ENCODE results near the gene PACSIN1.
A peak's percentile ranks its signal among the peaks of the same experiment; 100 is the strongest.

Gene PACSIN1

GRCh38 chr6:34552620-34553019, 86.7 kb downstream of the PACSIN1 start:
- no peak overlapping the region for H4K8ac ChIP-seq (ENCODE audit: low read depth, low read length)
- no peak overlapping the region for H2BK120ac ChIP-seq (ENCODE audit: low read depth, low read length)
- no peak overlapping the region for H3K4ac ChIP-seq (ENCODE audit: low read length)
- DNase-seq (ENCODE audit: low spot score): no peak
- peak overlapping the region; percentile 11 for H2BK5ac ChIP-seq (ENCODE audit: low read length)
- no peak overlapping the region for H4K91ac ChIP-seq (ENCODE audit: low read depth, low read length, poor library complexity)
- H3K27ac ChIP-seq (replicated peaks; ENCODE audit: low read length): no peak overlapping the region
- no peak overlapping the region for H3K4me2 ChIP-seq (ENCODE audit: insufficient read depth, low read length, poor library complexity, severe bottlenecking)
- H2BK15ac ChIP-seq (ENCODE audit: low read length): no peak overlapping the region
- no peak overlapping the region for H2AFZ ChIP-seq (ENCODE audit: low read length)
- no peak overlapping the region for H3K23ac ChIP-seq (ENCODE audit: low read depth, low read length, poor library complexity)
- WGBS, 2 donors (ENCODE audit: extremely low coverage in 2 of 2, insufficient read length in 2 of 2, insufficient replicate concordance in 1 of 2): no CpG with 5 or more reads among the region's 5 CpGs
- H3K36me3 ChIP-seq (replicated peaks in 1 of 2; ENCODE audit: control insufficient read depth in 2 of 2, insufficient read depth in 2 of 2, low read length in 2 of 2): no peaks in the 10 kb centered on the region
- no peak overlapping the region for H3K4me3 ChIP-seq (ENCODE audit: low read length in 2 of 2)
- no peaks in the 10 kb centered on the region for H3K9me3 ChIP-seq (replicated peaks in 1 of 2; ENCODE audit: control insufficient read depth in 2 of 2, insufficient read depth in 1 of 2, low read depth in 1 of 2, low read length in 2 of 2)
- peak overlapping the region; percentile 39 for H3K9ac ChIP-seq (ENCODE audit: low read depth, low read length, poor library complexity)
- H3K14ac ChIP-seq (ENCODE audit: low read length): peak overlapping the region; percentile 66
- peak overlapping the region; percentile 82 for H2AK5ac ChIP-seq (ENCODE audit: low read depth, low read length)
- H3K18ac ChIP-seq (ENCODE audit: low read length): peak overlapping the region; percentile 82
- H3K4me1 ChIP-seq (ENCODE audit: control insufficient read depth in 2 of 2, insufficient read depth in 1 of 2, low read depth in 1 of 2, low read length in 2 of 2): peaks cover 6% of the 10 kb centered on the region in 2 donors
- H3K79me1 ChIP-seq (ENCODE audit: low read depth, low read length): peaks cover 1% of the 10 kb centered on the region
- no peak overlapping the region for H2BK12ac ChIP-seq (ENCODE audit: low read length)
- peaks cover 0 to 30% (median 0%) of the 10 kb centered on the region in 3 experiments for H3K27me3 ChIP-seq (ENCODE audit: control insufficient read depth in 3 of 3, insufficient read depth in 3 of 3, low read depth in 1 of 3, low read length in 3 of 3)

- Histone ChIP-seq H2BK5ac (ENCODE audit: low read length) (no peak overlapping the region), H2AK5ac (ENCODE audit: low read depth, low read length) (peak overlapping the region; percentile 82), H3K36me3 (replicated peaks in 1 of 2; ENCODE audit: control insufficient read depth in 2 of 2, insufficient read depth in 2 of 2, low read length in 2 of 2) (no peaks in the 10 kb centered on the region), H4K8ac (ENCODE audit: low read depth, low read length) (no peak overlapping the region), H2BK120ac (ENCODE audit: low read depth, low read length) (no peak overlapping the region), H3K4me2 (ENCODE audit: insufficient read depth, low read length, poor library complexity, severe bottlenecking) (no peak overlapping the region), H3K27me3 (ENCODE audit: control insufficient read depth in 3 of 3, insufficient read depth in 3 of 3, low read depth in 1 of 3, low read length in 3 of 3) (peaks cover 0 to 25% (median 0%) of the 10 kb centered on the region in 3 experiments), H2BK15ac (ENCODE audit: low read length) (no peak overlapping the region), H3K4me1 (ENCODE audit: control insufficient read depth in 2 of 2, insufficient read depth in 1 of 2, low read depth in 1 of 2, low read length in 2 of 2) (peaks cover 6% of the 10 kb centered on the region in 2 donors), H4K91ac (ENCODE audit: low read depth, low read length, poor library complexity) (no peak overlapping the region), H3K18ac (ENCODE audit: low read length) (no peak overlapping the region), H3K23ac (ENCODE audit: low read depth, low read length, poor library complexity) (no peak overlapping the region), H3K4ac (ENCODE audit: low read length) (no peak overlapping the region), H3K4me3 (ENCODE audit: low read length in 2 of 2) (no peak overlapping the region), H3K79me1 (ENCODE audit: low read depth, low read length) (peaks cover 1% of the 10 kb centered on the region), H3K14ac (ENCODE audit: low read length) (no peak overlapping the region), H3K27ac (replicated peaks; ENCODE audit: low read length) (no peak overlapping the region), H2AFZ (ENCODE audit: low read length) (no peak overlapping the region), H2BK12ac (ENCODE audit: low read length) (no peak overlapping the region), H3K9me3 (replicated peaks in 1 of 2; ENCODE audit: control insufficient read depth in 2 of 2, insufficient read depth in 1 of 2, low read depth in 1 of 2, low read length in 2 of 2) (peaks cover 0 to under 1% of the 10 kb centered on the region in 2 donors), H3K9ac (ENCODE audit: low read depth, low read length, poor library complexity) (no peak overlapping the region)
- WGBS, 2 donors (ENCODE audit: extremely low coverage in 2 of 2, insufficient read length in 2 of 2, insufficient replicate concordance in 1 of 2): no CpG with 5 or more reads among the region's 4 CpGs
- DNase-seq (ENCODE audit: low spot score): no peak
These were observed 87.3 kb downstream of the PACSIN1 start for GRCh38 chr6:34553146-34553545.

GRCh38 chr6:34553750-34554149, 87.9 kb downstream of the PACSIN1 start:
- Histone ChIP-seq H3K23ac (ENCODE audit: low read depth, low read length, poor library complexity) (no peak overlapping the region), H4K8ac (ENCODE audit: low read depth, low read length) (no peak overlapping the region), H3K4me1 (ENCODE audit: control insufficient read depth in 2 of 2, insufficient read depth in 1 of 2, low read depth in 1 of 2, low read length in 2 of 2) (peaks cover 6% of the 10 kb centered on the region in 2 donors), H3K79me1 (ENCODE audit: low read depth, low read length) (peaks cover 1% of the 10 kb centered on the region), H2BK120ac (ENCODE audit: low read depth, low read length) (no peak overlapping the region), H3K4ac (ENCODE audit: low read length) (no peak overlapping the region), H3K9me3 (replicated peaks in 1 of 2; ENCODE audit: control insufficient read depth in 2 of 2, insufficient read depth in 1 of 2, low read depth in 1 of 2, low read length in 2 of 2) (peaks cover 0 to 5% of the 10 kb centered on the region in 2 donors), H4K91ac (ENCODE audit: low read depth, low read length, poor library complexity) (no peak overlapping the region), H3K4me3 (ENCODE audit: low read length in 2 of 2) (no peak overlapping the region), H2BK5ac (ENCODE audit: low read length) (no peak overlapping the region), H2BK12ac (ENCODE audit: low read length) (no peak overlapping the region), H3K14ac (ENCODE audit: low read length) (no peak overlapping the region), H2AFZ (ENCODE audit: low read length) (no peak overlapping the region), H3K4me2 (ENCODE audit: insufficient read depth, low read length, poor library complexity, severe bottlenecking) (no peak overlapping the region), H3K18ac (ENCODE audit: low read length) (no peak overlapping the region), H3K36me3 (replicated peaks in 1 of 2; ENCODE audit: control insufficient read depth in 2 of 2, insufficient read depth in 2 of 2, low read length in 2 of 2) (no peaks in the 10 kb centered on the region), H3K9ac (ENCODE audit: low read depth, low read length, poor library complexity) (no peak overlapping the region), H3K27me3 (ENCODE audit: control insufficient read depth in 3 of 3, insufficient read depth in 3 of 3, low read depth in 1 of 3, low read length in 3 of 3) (peaks cover 0 to 18% (median 0%) of the 10 kb centered on the region in 3 experiments), H2BK15ac (ENCODE audit: low read length) (no peak overlapping the region), H2AK5ac (ENCODE audit: low read depth, low read length) (no peak overlapping the region), H3K27ac (replicated peaks; ENCODE audit: low read length) (no peak overlapping the region)
- no peak for DNase-seq (ENCODE audit: low spot score)
- no CpG with 5 or more reads among the region's 10 CpGs for WGBS, 2 donors (ENCODE audit: extremely low coverage in 2 of 2, insufficient read length in 2 of 2, insufficient replicate concordance in 1 of 2)

- Histone ChIP-seq H2AK5ac (ENCODE audit: low read depth, low read length) (peak overlapping the region; percentile 71), H2BK5ac (ENCODE audit: low read length) (no peak overlapping the region), H3K23ac (ENCODE audit: low read depth, low read length, poor library complexity) (peak overlapping the region; percentile 81), H4K91ac (ENCODE audit: low read depth, low read length, poor library complexity) (no peak overlapping the region), H2BK12ac (ENCODE audit: low read length) (no peak overlapping the region), H3K79me1 (ENCODE audit: low read depth, low read length) (peaks cover 1% of the 10 kb centered on the region), H3K27ac (replicated peaks; ENCODE audit: low read length) (no peak overlapping the region), H3K18ac (ENCODE audit: low read length) (peak overlapping the region; percentile 79), H2BK15ac (ENCODE audit: low read length) (no peak overlapping the region), H3K14ac (ENCODE audit: low read length) (peak overlapping the region; percentile 92), H3K4me2 (ENCODE audit: insufficient read depth, low read length, poor library complexity, severe bottlenecking) (no peak overlapping the region), H3K4ac (ENCODE audit: low read length) (no peak overlapping the region), H3K36me3 (replicated peaks in 1 of 2; ENCODE audit: control insufficient read depth in 2 of 2, insufficient read depth in 2 of 2, low read length in 2 of 2) (no peaks in the 10 kb centered on the region), H3K9ac (ENCODE audit: low read depth, low read length, poor library complexity) (no peak overlapping the region), H4K8ac (ENCODE audit: low read depth, low read length) (no peak overlapping the region), H3K9me3 (replicated peaks in 1 of 2; ENCODE audit: control insufficient read depth in 2 of 2, insufficient read depth in 1 of 2, low read depth in 1 of 2, low read length in 2 of 2) (peaks cover 0 to 5% of the 10 kb centered on the region in 2 donors), H2BK120ac (ENCODE audit: low read depth, low read length) (no peak overlapping the region), H3K4me1 (ENCODE audit: control insufficient read depth in 2 of 2, insufficient read depth in 1 of 2, low read depth in 1 of 2, low read length in 2 of 2) (peaks cover 2 to 6% of the 10 kb centered on the region in 2 donors), H3K4me3 (ENCODE audit: low read length in 2 of 2) (no peak overlapping the region), H2AFZ (ENCODE audit: low read length) (peak overlapping the region; percentile 47), H3K27me3 (ENCODE audit: control insufficient read depth in 3 of 3, insufficient read depth in 3 of 3, low read depth in 1 of 3, low read length in 3 of 3) (peaks cover 0 to 15% (median 0%) of the 10 kb centered on the region in 3 experiments)
- no peak for DNase-seq (ENCODE audit: low spot score)
- no CpG with 5 or more reads among the region's 15 CpGs for WGBS, 2 donors (ENCODE audit: extremely low coverage in 2 of 2, insufficient read length in 2 of 2, insufficient replicate concordance in 1 of 2)
These were observed 88.6 kb downstream of the PACSIN1 start for GRCh38 chr6:34554291-34555006.

Data from neuronal stem cell (in vitro differentiated cells).